H1 (cell line): ENCODE results near the gene SLC15A3. TPM values are rescaled to one million over a fixed set of nuclear protein-coding genes. Genes with fewer than 3 reads are reported as not detected.

Experiments used
- CTCF ChIA-PET: fragments of 300-600 bp; sonication (Branson Sonifier 250); formaldehyde crosslinking; loops from one replicate; lab custom pipeline; 2021; ENCODE audit not compliant: partially characterized antibody; lab: Charles Lee
- POLR2A ChIA-PET: fragments of 300-600 bp; sonication (Branson Sonifier 250); formaldehyde crosslinking; loops from one replicate; lab custom pipeline; 2021; ENCODE audit warnings: inconsistent platforms; ENCODE audit not compliant: partially characterized antibody; lab: Charles Lee
- DNase-seq, 2 experiments: peaks; one replicate each; pipeline versions ENCODE4 v3.0.0 to v3.0.0-alpha.2; 2010 to 2022; ENCODE audit warnings: low spot score in 2 of 2, low read depth in 1 of 2, mixed read lengths in 1 of 2
- FAIRE-seq: peaks from 2 replicates; lab custom pipeline; 2011; peaks lifted over from hg19 to GRCh38; lab: Jason Lieb, UNC
- H2AFZ ChIP-seq: 2 replicates; pipeline ENCODE4 v1.8.1; 2012; ENCODE audit warnings: low read length, inconsistent platforms
- H2AK5ac ChIP-seq: 2 replicates; pipeline ENCODE4 v1.6.1; 2013; ENCODE audit warnings: low read depth, low read length
- H2BK120ac ChIP-seq: replicated peaks from 2 replicates; pipeline ENCODE3; 2013; ENCODE audit warnings: low read depth, low read length, inconsistent platforms
- H2BK12ac ChIP-seq: 2 replicates; pipeline ENCODE4 v1.6.1; 2013; ENCODE audit warnings: low read depth, low read length
- H2BK15ac ChIP-seq: 2 replicates; pipeline ENCODE4 v1.6.1; 2013; ENCODE audit warnings: low read length
- H2BK20ac ChIP-seq: 2 replicates; pipeline ENCODE4 v1.6.1; 2013; ENCODE audit warnings: low read length
- H2BK5ac ChIP-seq: 2 replicates; pipeline ENCODE4 v1.6.1; 2013; ENCODE audit warnings: low read depth, low read length
- H3K14ac ChIP-seq: 2 replicates; pipeline ENCODE4 v1.6.1; 2013; ENCODE audit warnings: inconsistent platforms; ENCODE audit not compliant: insufficient read length
- H3K18ac ChIP-seq: 2 replicates; pipeline ENCODE4 v1.6.1; 2013; ENCODE audit warnings: low read length; ENCODE audit errors: extremely low read depth
- H3K23ac ChIP-seq: 2 replicates; pipeline ENCODE4 v1.6.1; 2013; ENCODE audit warnings: inconsistent platforms; ENCODE audit not compliant: insufficient read length
- H3K23me2 ChIP-seq: 2 replicates; pipeline ENCODE4 v1.6.1; 2013; ENCODE audit warnings: low read depth, low read length
- H3K27ac ChIP-seq: 2 replicates; pipeline ENCODE4 v1.6.1; 2011; ENCODE audit warnings: low read depth, low read length, inconsistent platforms
- H3K27me3 ChIP-seq, 4 experiments: replicated peaks in 1 of 4; 1 replicate in 1 of 4; 2 replicates in 3 of 4; pipeline versions ENCODE4 v1.6.1 to v1.8.1; 2011 to 2013; ENCODE audit warnings: low read length in 3 of 4, mild to moderate bottlenecking in 3 of 4, inconsistent platforms in 2 of 4, mixed read lengths in 2 of 4, moderate library complexity in 1 of 4; ENCODE audit not compliant: control insufficient read depth in 3 of 4, insufficient read depth in 3 of 4; ENCODE audit errors: extremely low read depth in 1 of 4
- H3K36me3 ChIP-seq, 4 experiments: 2 replicates each; pipeline versions ENCODE4 v1.6.1 to v1.8.1; 2011 to 2013; ENCODE audit warnings: mild to moderate bottlenecking in 4 of 4, low read length in 3 of 4, moderate library complexity in 2 of 4, control low read depth in 1 of 4, inconsistent platforms in 1 of 4; ENCODE audit not compliant: insufficient read depth in 4 of 4, control insufficient read depth in 2 of 4
- H3K4ac ChIP-seq: replicated peaks from 2 replicates; pipeline ENCODE3; 2013; ENCODE audit warnings: low read length, low read depth, mixed read lengths, inconsistent platforms; ENCODE audit not compliant: insufficient read length
- H3K4me1 ChIP-seq, 4 experiments: replicated peaks in 1 of 4; 1 replicate in 1 of 4; 2 replicates in 3 of 4; pipeline versions ENCODE4 v1.6.1 to v1.8.1; 2011 to 2013; ENCODE audit warnings: low read length in 3 of 4, inconsistent platforms in 2 of 4, mixed read lengths in 1 of 4; ENCODE audit not compliant: insufficient read depth in 4 of 4, control insufficient read depth in 3 of 4
- H3K4me2 ChIP-seq, 2 experiments: 2 replicates each; pipeline versions ENCODE4 v1.6.1 to v1.8.1; 2011 to 2013; ENCODE audit warnings: low read depth in 2 of 2, low read length in 2 of 2, control low read depth in 1 of 2, inconsistent platforms in 1 of 2, mild to moderate bottlenecking in 1 of 2; ENCODE audit not compliant: insufficient read depth in 1 of 2
- H3K4me3 ChIP-seq, 4 experiments: fragments of 200-600, 300-600 bp in 1 of 4; sonication (generic), shearing (Covaris generic), sonication (Bioruptor Twin) in 1 of 4; 2 replicates each; pipeline versions ENCODE4 v1.5.1 to v1.8.1; 2011 to 2016; ENCODE audit warnings: low read length in 4 of 4, low read depth in 3 of 4, control low read depth in 2 of 4, inconsistent platforms in 2 of 4, mild to moderate bottlenecking in 2 of 4, mixed read lengths in 1 of 4, moderate library complexity in 1 of 4; ENCODE audit not compliant: insufficient read depth in 2 of 4; ENCODE audit errors: extremely low read depth in 1 of 4
- H3K56ac ChIP-seq: replicated peaks from 2 replicates; pipeline ENCODE3; 2013; ENCODE audit warnings: low read depth, mild to moderate bottlenecking, mixed read lengths, low read length, inconsistent platforms; ENCODE audit not compliant: insufficient read length
- H3K79me1 ChIP-seq: 2 replicates; pipeline ENCODE4 v1.6.1; 2013; ENCODE audit warnings: low read depth, low read length, control low read depth
- H3K79me2 ChIP-seq, 2 experiments: 2 replicates each; pipeline versions ENCODE4 v1.6.1 to v1.8.1; 2012 to 2013; ENCODE audit warnings: low read length in 2 of 2, mild to moderate bottlenecking in 2 of 2, inconsistent platforms in 1 of 2; ENCODE audit not compliant: insufficient read depth in 2 of 2, control insufficient read depth in 1 of 2
- H3K9ac ChIP-seq, 4 experiments: replicated peaks in 1 of 4; 1 replicate in 1 of 4; 2 replicates in 3 of 4; pipeline versions ENCODE4 v1.6.1 to v1.8.1; 2011 to 2013; ENCODE audit warnings: low read depth in 3 of 4, low read length in 3 of 4, control low read depth in 2 of 4, mild to moderate bottlenecking in 2 of 4, moderate library complexity in 2 of 4, inconsistent platforms in 1 of 4; ENCODE audit errors: extremely low read depth in 1 of 4
- H3K9me3 ChIP-seq, 2 experiments: 2 replicates each; pipeline versions ENCODE4 v1.6.1 to v1.8.1; 2012 to 2013; ENCODE audit warnings: mild to moderate bottlenecking in 2 of 2, moderate library complexity in 2 of 2, control low read depth in 1 of 2, inconsistent platforms in 1 of 2, low read depth in 1 of 2, low read length in 1 of 2, mixed read lengths in 1 of 2; ENCODE audit not compliant: insufficient read depth in 2 of 2
- H4K20me1 ChIP-seq, 2 experiments: replicated peaks in 1 of 2; 2 replicates each; pipeline versions ENCODE3 to v1.8.1; 2011 to 2013; ENCODE audit warnings: inconsistent platforms in 2 of 2, low read length in 2 of 2, mild to moderate bottlenecking in 1 of 2; ENCODE audit not compliant: insufficient read depth in 2 of 2, control insufficient read depth in 1 of 2
- H4K5ac ChIP-seq: 2 replicates; pipeline ENCODE4 v1.6.1; 2013; ENCODE audit warnings: low read length, low read depth, mixed read lengths, inconsistent platforms; ENCODE audit not compliant: insufficient read length
- H4K8ac ChIP-seq: 2 replicates; pipeline ENCODE4 v1.8.0; 2013; ENCODE audit warnings: mild to moderate bottlenecking, moderate library complexity, low read length, inconsistent platforms; ENCODE audit not compliant: insufficient read depth; ENCODE audit errors: extremely low read depth
- H4K91ac ChIP-seq: replicated peaks from 2 replicates; pipeline ENCODE3; 2013; ENCODE audit warnings: low read length, mixed read lengths, inconsistent platforms; ENCODE audit not compliant: insufficient read length
- CTBP2 ChIP-seq: IDR thresholded peaks from 2 replicates; pipeline ENCODE4 v1.7.0; 2011; ENCODE audit warnings: borderline replicate concordance, mild to moderate bottlenecking, moderate library complexity, mixed read lengths, low read length; ENCODE audit not compliant: insufficient read depth, insufficient read length
- HDAC2 ChIP-seq, 2 experiments: fragments of 300-600 bp in 1 of 2; sonication (generic) in 1 of 2; IDR thresholded peaks; 2 replicates each; pipeline ENCODE4 v1.6.1; 2011 to 2012; ENCODE audit warnings: low read depth in 2 of 2, low read length in 2 of 2, mild to moderate bottlenecking in 2 of 2, moderate library complexity in 2 of 2, borderline replicate concordance in 1 of 2, inconsistent platforms in 1 of 2
- KDM5A ChIP-seq: fragments of 200-600 bp; IDR thresholded peaks from 2 replicates; pipeline ENCODE4 v1.7.1; 2012; ENCODE audit warnings: mild to moderate bottlenecking, low read length, inconsistent platforms, mixed read lengths
- RBBP5 ChIP-seq: IDR thresholded peaks from 2 replicates; pipeline ENCODE4 v1.7.1; 2012; ENCODE audit warnings: low read depth, mild to moderate bottlenecking, inconsistent platforms, low read length, moderate library complexity, borderline replicate concordance
- RFX5 ChIP-seq: IDR thresholded peaks from 2 replicates; pipeline ENCODE4 v1.6.1; 2011; ENCODE audit warnings: low read depth, low read length, improper control_type of control experiment, borderline replicate concordance
- SUZ12 ChIP-seq: fragments of 200-600 bp; sonication (generic); IDR thresholded peaks from 2 replicates; pipeline ENCODE4 v1.6.1; 2012; ENCODE audit warnings: mild to moderate bottlenecking, inconsistent platforms, low read length, moderate library complexity, mixed read lengths
- TAF7 ChIP-seq: optimal IDR thresholded peaks from 2 replicates; pipeline ENCODE3; 2011; ENCODE audit warnings: low read depth, mild to moderate bottlenecking, inconsistent platforms, low read length, moderate library complexity, borderline replicate concordance
- TEAD4 ChIP-seq: IDR thresholded peaks from 2 replicates; pipeline ENCODE4 v1.6.1; 2012; ENCODE audit warnings: low read depth, low read length, inconsistent platforms, mixed read lengths
- WGBS, 2 experiments: shearing (Covaris generic) in 1 of 2; methylation state at CpG; one replicate each; pipeline versions ENCODE4 v1.1.6 to v1.1.7; 2013 to 2015; ENCODE audit warnings: low lambda C conversion rate in 2 of 2, mixed read lengths in 2 of 2, inconsistent platforms in 1 of 2, low coverage in 1 of 2, missing lambda C conversion rate in 1 of 2; ENCODE audit not compliant: insufficient replicate concordance in 2 of 2, insufficient coverage in 1 of 2, insufficient read length in 1 of 2; ENCODE audit errors: extremely low coverage in 1 of 2, missing lambda C conversion rate in 1 of 2; 5-methylcytosine and 5-hydroxymethylcytosine counted together
- polyA plus RNA-seq, 7 experiments: library from polyadenylated mRNA; depleted of rRNA in 3 of 7; stranded (reverse) in 5 of 7; unstranded in 2 of 7; fragments of >200 nt in 5 of 7; fragments of 200-250 nt in 2 of 7; gene quantifications; 1 replicate in 5 of 7; 2 replicates in 1 of 7; 4 replicates in 1 of 7; pipeline versions ENCODE4 v1.2.1 to v1.2.3, GENCODE V29; 2011 to 2013; ENCODE audit warnings: missing spikeins in 2 of 7, mixed read lengths in 2 of 7
- total RNA-seq: library from RNA; stranded (reverse); fragmentation: NEBNext Ultra II Directional; extraction: Animal tissue kit (Norgen Biotek cat#: 25700); gene quantifications from 2 replicates; pipeline ENCODE4 v1.2.1, GENCODE V29; 2021
- TF ChIP-seq, protein P1 (sequence below): IDR thresholded peaks from 2 replicates; pipeline ENCODE4 v1.6.1; 2012; ENCODE audit warnings: inconsistent platforms
- TF ChIP-seq, protein P2 (sequence below): IDR thresholded peaks from 2 replicates; pipeline ENCODE4 v1.6.1; 2012; ENCODE audit warnings: low read length, inconsistent platforms

SLC15A3 gene
- total and polyA plus RNA-seq, 2 of the 8 experiments (the other 6 are each of a cell fraction or from before 2014, with no cell fraction given), result 25.8 to 31.0 TPM

DNA sequence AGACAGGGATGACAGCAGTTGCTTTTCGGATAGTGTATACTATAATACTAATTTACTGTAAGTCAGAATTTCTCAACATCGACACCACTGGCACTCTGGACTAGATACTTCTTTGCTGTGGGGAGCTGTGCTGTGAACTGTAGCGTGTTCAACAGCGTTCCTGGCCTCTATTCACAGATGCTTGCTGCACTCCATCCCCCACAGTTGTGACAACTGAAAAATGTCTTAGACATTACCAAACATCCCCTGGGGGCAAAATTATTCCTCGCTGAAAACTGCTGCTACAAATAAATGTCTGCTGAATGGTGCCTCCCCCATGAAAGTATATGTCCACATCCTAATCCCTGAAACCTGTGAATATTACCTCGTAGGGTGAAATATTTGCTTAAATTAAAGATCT is 7.5 kb upstream of the SLC15A3 start:
- H4K20me1 ChIP-seq, result no peaks in the 10 kb centered on the region
- no peak for FAIRE-seq
- H3K79me2 ChIP-seq, result no peaks in the 10 kb centered on the region
- no peaks in the 10 kb centered on the region for H3K4me1 ChIP-seq
- no peak overlapping the region for H4K91ac ChIP-seq
- H2BK5ac ChIP-seq, result no peak overlapping the region
- H3K14ac ChIP-seq, result no peak overlapping the region
- CTCF ChIA-PET, result no interaction called here
- H3K56ac ChIP-seq, result no peak overlapping the region
- TF ChIP-seq RFX5 (no peak), CTBP2 (no peak), RBBP5 (no peak), KDM5A (no peak), SUZ12 (no peak), TEAD4 (no peak), TAF7 (no peak), HDAC2 (IDR thresholded peaks at IDR 0.05; ENCODE audit: borderline replicate concordance in 1 of 2, low read depth in 2 of 2, low read length in 2 of 2) (no peak)
- TF ChIP-seq, protein P1, sequence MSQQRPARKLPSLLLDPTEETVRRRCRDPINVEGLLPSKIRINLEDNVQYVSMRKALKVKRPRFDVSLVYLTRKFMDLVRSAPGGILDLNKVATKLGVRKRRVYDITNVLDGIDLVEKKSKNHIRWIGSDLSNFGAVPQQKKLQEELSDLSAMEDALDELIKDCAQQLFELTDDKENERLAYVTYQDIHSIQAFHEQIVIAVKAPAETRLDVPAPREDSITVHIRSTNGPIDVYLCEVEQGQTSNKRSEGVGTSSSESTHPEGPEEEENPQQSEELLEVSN, result no peak
- TF ChIP-seq, protein P2, sequence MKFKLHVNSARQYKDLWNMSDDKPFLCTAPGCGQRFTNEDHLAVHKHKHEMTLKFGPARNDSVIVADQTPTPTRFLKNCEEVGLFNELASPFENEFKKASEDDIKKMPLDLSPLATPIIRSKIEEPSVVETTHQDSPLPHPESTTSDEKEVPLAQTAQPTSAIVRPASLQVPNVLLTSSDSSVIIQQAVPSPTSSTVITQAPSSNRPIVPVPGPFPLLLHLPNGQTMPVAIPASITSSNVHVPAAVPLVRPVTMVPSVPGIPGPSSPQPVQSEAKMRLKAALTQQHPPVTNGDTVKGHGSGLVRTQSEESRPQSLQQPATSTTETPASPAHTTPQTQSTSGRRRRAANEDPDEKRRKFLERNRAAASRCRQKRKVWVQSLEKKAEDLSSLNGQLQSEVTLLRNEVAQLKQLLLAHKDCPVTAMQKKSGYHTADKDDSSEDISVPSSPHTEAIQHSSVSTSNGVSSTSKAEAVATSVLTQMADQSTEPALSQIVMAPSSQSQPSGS, result no peak
- WGBS, 2 experiments, result 92% methylated on average over 6 of the region's 6 CpGs; no CpG with 5 or more reads in 1 of the 2 experiments
- no peak overlapping the region for H4K8ac ChIP-seq
- H4K5ac ChIP-seq, result no peak overlapping the region
- H3K9me3 ChIP-seq, result no peaks in the 10 kb centered on the region
- no peak overlapping the region for H3K23ac ChIP-seq
- H3K4me3 ChIP-seq, result no peak overlapping the region
- no peaks in the 10 kb centered on the region for H3K27me3 ChIP-seq
- H3K36me3 ChIP-seq, result no peaks in the 10 kb centered on the region
- no peak overlapping the region for H2BK120ac ChIP-seq
- H3K4me2 ChIP-seq, result no peak overlapping the region
- no peak overlapping the region for H2AFZ ChIP-seq
- H2BK12ac ChIP-seq, result no peak overlapping the region
- DNase-seq, result no peak
- no peak overlapping the region for H2BK20ac ChIP-seq
- H3K9ac ChIP-seq, result no peak overlapping the region
- no peak overlapping the region for H2BK15ac ChIP-seq
- no peak overlapping the region for H3K4ac ChIP-seq
- POLR2A ChIA-PET, result no interaction called here
- no peaks in the 10 kb centered on the region for H3K79me1 ChIP-seq
- no peak overlapping the region for H3K27ac ChIP-seq
- no peak overlapping the region for H2AK5ac ChIP-seq
- H3K18ac ChIP-seq, result no peak overlapping the region
- no peaks in the 10 kb centered on the region for H3K23me2 ChIP-seq
